ENCODE results near the gene PDCD1.

PDCD1 gene

GRCh38 chr2:241811952-241812729, 46.6 kb downstream of the PDCD1 start:
- Histone ChIP-seq H3F3A (ENCODE audit: control insufficient read depth, insufficient read depth) (no peaks in the 10 kb centered on the region), H3K4me3 (ENCODE audit: low read length) (no peak overlapping the region), H3K36me3 (ENCODE audit: control insufficient read depth, low read length) (no peaks in the 10 kb centered on the region), H3K27ac (ENCODE audit: low read depth, low read length) (no peak overlapping the region), H3K9me3 (ENCODE audit: control insufficient read depth, insufficient read depth, low read length) (no peaks in the 10 kb centered on the region), H3K9me2 (replicated peaks; ENCODE audit: control insufficient read depth, low read length) (no peaks in the 10 kb centered on the region), H3K4me1 (ENCODE audit: control insufficient read depth, low read length) (peaks cover 21% of the 10 kb centered on the region), H4K20me1 (ENCODE audit: control insufficient read depth, insufficient read depth, low read depth, low read length) (no peaks in the 10 kb centered on the region), H3K4me2 (ENCODE audit: low read length) (no peak overlapping the region), H3K27me3 (ENCODE audit: control insufficient read depth, low read length) (no peaks in the 10 kb centered on the region), H3K79me2 (ENCODE audit: control insufficient read depth, low read length) (no peaks in the 10 kb centered on the region)
- TF ChIP-seq EZH2phosphoT487 (IDR thresholded peaks at IDR 0.05; ENCODE audit: borderline replicate concordance, low read length) (no peak), CTCF (IDR thresholded peaks at IDR 0.05; ENCODE audit: low read depth, low read length, poor library complexity, severe bottlenecking) (no peak)

- Histone ChIP-seq H3K4me2 (ENCODE audit: low read length) (no peak overlapping the region), H3K79me2 (ENCODE audit: control insufficient read depth, low read length) (no peaks in the 10 kb centered on the region), H3F3A (ENCODE audit: control insufficient read depth, insufficient read depth) (no peaks in the 10 kb centered on the region), H3K9me3 (ENCODE audit: control insufficient read depth, insufficient read depth, low read length) (no peaks in the 10 kb centered on the region), H3K4me1 (ENCODE audit: control insufficient read depth, low read length) (peaks cover 19% of the 10 kb centered on the region), H3K27ac (ENCODE audit: low read depth, low read length) (no peak overlapping the region), H3K36me3 (ENCODE audit: control insufficient read depth, low read length) (no peaks in the 10 kb centered on the region), H3K4me3 (ENCODE audit: low read length) (no peak overlapping the region), H4K20me1 (ENCODE audit: control insufficient read depth, insufficient read depth, low read depth, low read length) (no peaks in the 10 kb centered on the region), H3K27me3 (ENCODE audit: control insufficient read depth, low read length) (no peaks in the 10 kb centered on the region), H3K9me2 (replicated peaks; ENCODE audit: control insufficient read depth, low read length) (no peaks in the 10 kb centered on the region)
- no peak for TF ChIP-seq CTCF (IDR thresholded peaks at IDR 0.05; ENCODE audit: low read depth, low read length, poor library complexity, severe bottlenecking)
- TF ChIP-seq EZH2phosphoT487 (IDR thresholded peaks at IDR 0.05; ENCODE audit: borderline replicate concordance, low read length), result no peak
Observed at GRCh38 chr2:241811201-241811951, 47.3 kb downstream of the PDCD1 start.

- H3K9me3 ChIP-seq (ENCODE audit: control insufficient read depth, insufficient read depth, low read length), result no peaks in the 10 kb centered on the region
- no peaks in the 10 kb centered on the region for H3K79me2 ChIP-seq (ENCODE audit: control insufficient read depth, low read length)
- no peaks in the 10 kb centered on the region for H3K36me3 ChIP-seq (ENCODE audit: control insufficient read depth, low read length)
- H3K27me3 ChIP-seq (ENCODE audit: control insufficient read depth, low read length), result no peaks in the 10 kb centered on the region
- no peak overlapping the region for H3K4me3 ChIP-seq (ENCODE audit: low read length)
- H3F3A ChIP-seq (ENCODE audit: control insufficient read depth, insufficient read depth), result no peaks in the 10 kb centered on the region
- H3K4me1 ChIP-seq (ENCODE audit: control insufficient read depth, low read length), result peaks cover 19% of the 10 kb centered on the region
- TF ChIP-seq CTCF (IDR thresholded peaks at IDR 0.05; ENCODE audit: low read depth, low read length, poor library complexity, severe bottlenecking) (no peak), EZH2phosphoT487 (IDR thresholded peaks at IDR 0.05; ENCODE audit: borderline replicate concordance, low read length) (no peak)
- H4K20me1 ChIP-seq (ENCODE audit: control insufficient read depth, insufficient read depth, low read depth, low read length), result no peaks in the 10 kb centered on the region
- H3K9me2 ChIP-seq (replicated peaks; ENCODE audit: control insufficient read depth, low read length), result no peaks in the 10 kb centered on the region
- H3K27ac ChIP-seq (ENCODE audit: low read depth, low read length), result no peak overlapping the region
- H3K4me2 ChIP-seq (ENCODE audit: low read length), result no peak overlapping the region
Observed at GRCh38 chr2:241810307-241811200, 48.1 kb downstream of the PDCD1 start.
